IMR-90 (cell line): ENCODE results near the gene MPND. TPM values are rescaled to one million over a fixed set of nuclear protein-coding genes. Genes with fewer than 3 reads are reported as not detected.

Experiments used
- ATAC-seq: fragments of 200-7000 bp; cut with Tn5 transposase; 2 replicates; pipeline ENCODE4 v1.9.1; 2020; ENCODE audit warnings: low read depth, mild to moderate bottlenecking, moderate library complexity
- BruUV-seq: library from RNA; stranded (reverse); fragments of 400-500 nt; replicated peaks from 2 replicates; lab custom pipeline; 2021; lab: Mats Ljungman, UMichigan
- CTCF ChIA-PET: fragments of 300-600 bp; formaldehyde crosslinking; extraction: SDS; loops from one replicate; lab custom pipeline; 2021; ENCODE audit warnings: antibody characterized with exemption; lab: Yijun Ruan, JAX
- POLR2A ChIA-PET: fragments of 300-600 bp; sonication (Branson Sonifier 250); formaldehyde crosslinking; loops from one replicate; lab custom pipeline; 2022; ENCODE audit warnings: antibody characterized with exemption; ENCODE audit not compliant: unreplicated experiment; lab: Charles Lee
- DNase-seq: peaks from one replicate; pipeline ENCODE4 v3.0.0; 2013
- H2AFZ ChIP-seq: replicated peaks from 2 replicates; pipeline ENCODE3; 2013; ENCODE audit warnings: low read length, mild to moderate bottlenecking; ENCODE audit not compliant: poor library complexity
- H2AK5ac ChIP-seq: 2 replicates; pipeline ENCODE4 v1.6.1; 2013; ENCODE audit warnings: low read depth, low read length, inconsistent platforms
- H2AK9ac ChIP-seq: replicated peaks from 2 replicates; pipeline ENCODE3; 2013; ENCODE audit warnings: mild to moderate bottlenecking, low read depth, low read length, moderate library complexity; ENCODE audit not compliant: poor library complexity
- H2BK120ac ChIP-seq: 2 replicates; pipeline ENCODE4 v1.6.1; 2013; ENCODE audit warnings: low read depth, low read length, inconsistent platforms
- H2BK15ac ChIP-seq: 3 replicates; pipeline ENCODE4 v1.6.1; 2013; ENCODE audit warnings: low read depth, low read length, inconsistent platforms
- H2BK20ac ChIP-seq: 2 replicates; pipeline ENCODE4 v1.6.1; 2013; ENCODE audit warnings: low read depth, mild to moderate bottlenecking, inconsistent platforms, low read length, moderate library complexity
- H2BK5ac ChIP-seq: 2 replicates; pipeline ENCODE4 v1.6.1; 2013; ENCODE audit warnings: mild to moderate bottlenecking, low read depth, low read length, inconsistent platforms; ENCODE audit not compliant: poor library complexity, severe bottlenecking
- H3K14ac ChIP-seq: replicated peaks from 2 replicates; pipeline ENCODE4 v1.6.1; 2013; ENCODE audit warnings: low read depth, low read length, inconsistent platforms
- H3K18ac ChIP-seq: 2 replicates; pipeline ENCODE4 v1.6.1; 2013; ENCODE audit warnings: low read depth, low read length, control low read depth
- H3K23ac ChIP-seq: 2 replicates; pipeline ENCODE4 v1.6.1; 2013; ENCODE audit warnings: low read depth, low read length, inconsistent platforms
- H3K27ac ChIP-seq: 2 replicates; pipeline ENCODE4 v1.5.1; 2013; ENCODE audit warnings: mild to moderate bottlenecking, control low read depth, low read length; ENCODE audit not compliant: insufficient read depth
- H3K27me3 ChIP-seq: 2 replicates; pipeline ENCODE4 v1.6.1; 2013; ENCODE audit warnings: low read length; ENCODE audit not compliant: control insufficient read depth, insufficient read depth
- H3K36me3 ChIP-seq: 2 replicates; pipeline ENCODE4 v1.6.1; 2013; ENCODE audit warnings: low read length, mixed read lengths; ENCODE audit not compliant: control insufficient read depth, insufficient read depth
- H3K4ac ChIP-seq: 2 replicates; pipeline ENCODE4 v1.6.1; 2013; ENCODE audit warnings: low read depth, low read length, inconsistent platforms
- H3K4me1 ChIP-seq: 2 replicates; pipeline ENCODE4 v1.6.1; 2013; ENCODE audit warnings: low read length, mixed read lengths; ENCODE audit not compliant: control insufficient read depth, insufficient read depth
- H3K4me2 ChIP-seq: 2 replicates; pipeline ENCODE4 v1.6.1; 2013; ENCODE audit warnings: low read depth, mild to moderate bottlenecking, control low read depth, low read length, moderate library complexity
- H3K4me3 ChIP-seq: 2 replicates; pipeline ENCODE4 v1.5.1; 2013; ENCODE audit warnings: low read depth, mild to moderate bottlenecking, control low read depth, low read length, moderate library complexity; ENCODE audit not compliant: insufficient read depth
- H3K56ac ChIP-seq: 2 replicates; pipeline ENCODE4 v1.6.1; 2013; ENCODE audit warnings: low read length, inconsistent platforms; ENCODE audit not compliant: insufficient read depth; ENCODE audit errors: extremely low read depth
- H3K79me1 ChIP-seq, 2 experiments: 2 replicates each; pipeline ENCODE4 v1.6.1; 2013; ENCODE audit warnings: low read length in 2 of 2, inconsistent platforms in 1 of 2, low read depth in 1 of 2
- H3K9ac ChIP-seq: 2 replicates; pipeline ENCODE4 v1.6.1; 2013; ENCODE audit warnings: low read depth, low read length, control low read depth
- H3K9me1 ChIP-seq: 2 replicates; pipeline ENCODE4 v1.6.1; 2013; ENCODE audit warnings: low read length, inconsistent platforms; ENCODE audit not compliant: insufficient read depth
- H3K9me3 ChIP-seq: 2 replicates; pipeline ENCODE4 v1.6.1; 2013; ENCODE audit warnings: low read length; ENCODE audit not compliant: control insufficient read depth, insufficient read depth
- H4K20me1 ChIP-seq: 2 replicates; pipeline ENCODE4 v1.6.1; 2013; ENCODE audit warnings: low read length, inconsistent platforms; ENCODE audit not compliant: insufficient read depth
- H4K5ac ChIP-seq: 2 replicates; pipeline ENCODE4 v1.6.1; 2013; ENCODE audit warnings: mild to moderate bottlenecking, low read depth, low read length, control low read depth
- H4K8ac ChIP-seq, 2 experiments: 2 replicates each; pipeline ENCODE4 v1.6.1; 2013; ENCODE audit warnings: low read depth in 2 of 2, low read length in 2 of 2, control low read depth in 1 of 2, inconsistent platforms in 1 of 2
- H4K91ac ChIP-seq: 2 replicates; pipeline ENCODE4 v1.6.1; 2013; ENCODE audit warnings: low read depth, low read length, inconsistent platforms; ENCODE audit not compliant: insufficient read depth
- BHLHE40 ChIP-seq: fragments of 150-350 bp; IDR thresholded peaks from 2 replicates; pipeline ENCODE4 v1.6.1; 2016; ENCODE audit warnings: mild to moderate bottlenecking, low read depth, low read length
- CEBPB ChIP-seq: IDR thresholded peaks from 2 replicates; pipeline ENCODE4 v1.6.1; 2012; ENCODE audit warnings: low read depth, low read length, improper control_type of control experiment
- FOS ChIP-seq: fragments of 150-350 bp; IDR thresholded peaks from 2 replicates; pipeline ENCODE4 v1.6.1; 2016; ENCODE audit warnings: low read depth, low read length
- MAZ ChIP-seq: IDR thresholded peaks from 2 replicates; pipeline ENCODE4 v1.6.1; 2012; ENCODE audit warnings: low read depth, mild to moderate bottlenecking, low read length, improper control_type of control experiment, moderate library complexity, borderline replicate concordance
- MXI1 ChIP-seq: IDR thresholded peaks from 2 replicates; pipeline ENCODE4 v1.6.1; 2012; ENCODE audit warnings: low read depth, mild to moderate bottlenecking, low read length, moderate library complexity, borderline replicate concordance
- POLR2A ChIP-seq: IDR thresholded peaks from 2 replicates; pipeline ENCODE4 v1.6.1; 2012; ENCODE audit warnings: mild to moderate bottlenecking, low read depth, low read length
- RAD21 ChIP-seq: IDR thresholded peaks from 2 replicates; pipeline ENCODE4 v1.6.1; 2012; ENCODE audit warnings: low read length, improper control_type of control experiment
- RFX5 ChIP-seq: IDR thresholded peaks from 2 replicates; pipeline ENCODE4 v1.8.0; 2012; ENCODE audit warnings: low read depth, mild to moderate bottlenecking, low read length, moderate library complexity
- SMC3 ChIP-seq: fragments of 150-350 bp; IDR thresholded peaks from 2 replicates; pipeline ENCODE4 v1.6.1; 2016; ENCODE audit warnings: low read depth, mild to moderate bottlenecking, antibody characterized with exemption, low read length, moderate library complexity
- WGBS, 2 experiments: methylation state at CpG; one replicate each; pipeline versions ENCODE4 v1.1.5 to v1.1.7; 2013; ENCODE audit warnings: missing lambda C conversion rate in 2 of 2; ENCODE audit not compliant: insufficient read length in 1 of 2; ENCODE audit errors: extremely low coverage in 2 of 2; 5-methylcytosine and 5-hydroxymethylcytosine counted together
- dilution Hi-C: fragments of 300-500 bp; cut with HindIII; formaldehyde crosslinking; loops from one replicate; pipeline ENCODE4 v1.14.3; 2018; ENCODE audit warnings: low sequenced_read_pairs; ENCODE audit not compliant: unreplicated experiment
- in situ Hi-C: fragments of 300-500 bp; cut with MboI; formaldehyde crosslinking; loops from 3 replicates; pipeline ENCODE4 v1.14.3; 2019; ENCODE audit warnings: low sequenced_read_pairs, inconsistent platforms, mixed read lengths
- intact Hi-C: fragments of 100-400 bp; cut with micrococcal nuclease; formaldehyde crosslinking; loops from 2 replicates; pipeline ENCODE4 v1.10.0; 2022
- polyA plus RNA-seq, 3 experiments: library from polyadenylated mRNA; depleted of rRNA; stranded (reverse); fragments of >200 nt; gene quantifications; 2 replicates each; pipeline ENCODE4 v1.2.3, GENCODE V29; 2012; ENCODE audit warnings: low replicate concordance in 1 of 3
- total RNA-seq: library from RNA; depleted of rRNA; stranded (reverse); fragments of >200 nt; gene quantifications from 2 replicates; pipeline ENCODE4 v1.2.3, GENCODE V29; 2012
- TF ChIP-seq, protein P1 (sequence below): fragments of 150-350 bp; IDR thresholded peaks from 2 replicates; pipeline ENCODE4 v1.6.1; 2016; ENCODE audit warnings: low read depth, mild to moderate bottlenecking, low read length, moderate library complexity, borderline replicate concordance

Gene MPND
- total and polyA plus RNA-seq, 2 of the 4 experiments (the other 2 are of a cell fraction): 2.3 to 8.1 TPM

DNA sequence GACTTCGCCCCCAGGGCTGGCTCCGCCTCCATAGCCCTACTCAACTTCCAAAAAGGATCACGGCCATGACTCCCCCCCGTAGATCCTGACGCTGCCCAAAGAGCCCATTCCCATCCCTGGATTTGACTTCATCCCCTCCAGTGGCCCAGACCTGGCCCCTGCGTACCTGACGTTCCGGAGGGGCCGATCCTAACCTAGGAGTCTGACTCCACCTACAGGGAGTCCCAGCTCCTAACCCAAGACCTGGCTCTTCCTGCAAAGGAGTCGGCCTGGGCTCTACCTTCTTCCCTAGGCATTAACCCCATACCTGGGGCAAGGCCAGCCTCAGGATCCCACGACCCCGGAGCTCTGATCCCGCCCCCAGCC, 15.5 kb upstream of the MPND start:
- TF ChIP-seq MAZ (no peak), RAD21 (no peak), RFX5 (no peak), MXI1 (no peak), SMC3 (no peak), CEBPB (no peak), FOS (no peak), BHLHE40 (no peak), POLR2A (no peak)
- TF ChIP-seq, protein P1, sequence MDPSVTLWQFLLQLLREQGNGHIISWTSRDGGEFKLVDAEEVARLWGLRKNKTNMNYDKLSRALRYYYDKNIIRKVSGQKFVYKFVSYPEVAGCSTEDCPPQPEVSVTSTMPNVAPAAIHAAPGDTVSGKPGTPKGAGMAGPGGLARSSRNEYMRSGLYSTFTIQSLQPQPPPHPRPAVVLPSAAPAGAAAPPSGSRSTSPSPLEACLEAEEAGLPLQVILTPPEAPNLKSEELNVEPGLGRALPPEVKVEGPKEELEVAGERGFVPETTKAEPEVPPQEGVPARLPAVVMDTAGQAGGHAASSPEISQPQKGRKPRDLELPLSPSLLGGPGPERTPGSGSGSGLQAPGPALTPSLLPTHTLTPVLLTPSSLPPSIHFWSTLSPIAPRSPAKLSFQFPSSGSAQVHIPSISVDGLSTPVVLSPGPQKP: no peak
- no peak overlapping the region for H3K23ac ChIP-seq
- no peak overlapping the region for H3K14ac ChIP-seq
- no peak overlapping the region for H2BK5ac ChIP-seq
- H3K27ac ChIP-seq: no peak overlapping the region
- peak overlapping the region; percentile 71 for H2AFZ ChIP-seq
- no peak overlapping the region for H3K9ac ChIP-seq
- DNase-seq (no peak), ATAC-seq (no peak)
- no peak overlapping the region for H4K91ac ChIP-seq
- H3K79me1 ChIP-seq: no peaks in the 10 kb centered on the region
- ChIA-PET POLR2A (interaction anchor here (0.5 kb wide), 1 partner anchor 63 kb away, joined by 3 read pairs; no protein-coding TSS in a partner anchor), CTCF (no interaction called here)
- no peak overlapping the region for H3K56ac ChIP-seq
- no peaks in the 10 kb centered on the region for H3K9me1 ChIP-seq
- H2BK120ac ChIP-seq: no peak overlapping the region
- H2AK9ac ChIP-seq: peak overlapping the region; percentile 28
- H3K27me3 ChIP-seq: no peaks in the 10 kb centered on the region; the same call in 1 of the 2 replicates
- no peak overlapping the region for H2AK5ac ChIP-seq
- no peaks in the 10 kb centered on the region for H4K20me1 ChIP-seq
- no peaks in the 10 kb centered on the region for H3K4me1 ChIP-seq
- H3K9me3 ChIP-seq: no peaks in the 10 kb centered on the region
- H3K4me2 ChIP-seq: peak overlapping the region; percentile 46; the same call in 1 of the 2 replicates
- H2BK15ac ChIP-seq: no peak overlapping the region
- peak overlapping the region; percentile 26; the same call in 1 of the 2 replicates for H3K4me3 ChIP-seq
- intact Hi-C loops: no loop called here
- 19% methylated on average over 11 of the region's 13 CpGs; no CpG with 5 or more reads in 1 of the 2 experiments for WGBS, 2 experiments
- H3K36me3 ChIP-seq: no peaks in the 10 kb centered on the region
- no peak overlapping the region for H3K18ac ChIP-seq
- H2BK20ac ChIP-seq: no peak overlapping the region
- no TSS peak for BruUV-seq
- dilution Hi-C loops: no loop called here
- H4K5ac ChIP-seq: no peak overlapping the region
- in situ Hi-C loops: no loop called here
- no peak overlapping the region for H4K8ac ChIP-seq
- no peak overlapping the region for H3K4ac ChIP-seq
